Right cardiac atrium (tissue), 5 donors: ENCODE measurements around the gene CCDC12. TPM values are rescaled to one million over a fixed set of nuclear protein-coding genes. Genes with fewer than 3 reads are reported as not detected.

Experiments used
- ATAC-seq, 2 donors: fragments of 200-7000 bp; cut with Tn5 transposase; one replicate each; pipeline versions ENCODE4 v1.8.0 to v1.9.1; 2020; ENCODE audit warnings: moderate library complexity in 2 of 2, mild to moderate bottlenecking in 1 of 2
- DNase-seq, 3 donors: peaks; one replicate each; pipeline ENCODE4 v3.0.0-alpha.2; 2020
- H3K27ac ChIP-seq: one replicate; pipeline ENCODE4 v1.5.1; 2013; ENCODE audit warnings: mild to moderate bottlenecking, low read length, control low read depth, moderate library complexity
- H3K27me3 ChIP-seq: one replicate; pipeline ENCODE4 v1.6.1; 2013; ENCODE audit not compliant: control insufficient read depth, insufficient read depth
- H3K4me1 ChIP-seq: one replicate; pipeline ENCODE4 v1.6.1; 2013; ENCODE audit warnings: low read length; ENCODE audit not compliant: control insufficient read depth, insufficient read depth
- H3K4me3 ChIP-seq: one replicate; pipeline ENCODE4 v1.5.1; 2013; ENCODE audit warnings: low read length, control low read depth
- H3K9me3 ChIP-seq: one replicate; pipeline ENCODE4 v1.6.1; 2013; ENCODE audit warnings: low read length; ENCODE audit not compliant: control insufficient read depth
- WGBS: extraction: QIAGEN DNeasy Blood & Tissue Kit; methylation state at CpG from one replicate; pipeline ENCODE4 v1.1.7; 2013; 5-methylcytosine and 5-hydroxymethylcytosine counted together
- intact Hi-C, 4 donors: fragments of 100-400 bp; cut with DNase I; formaldehyde crosslinking; loops; one replicate each; pipeline versions ENCODE4 v1.11.0 to v1.14.0; 2022 to 2023
- polyA plus RNA-seq: library from polyadenylated mRNA; stranded (reverse); fragments of 200-250 nt; gene quantifications from one replicate; pipeline ENCODE4 v1.2.3, GENCODE V29; 2013
- total RNA-seq, 4 donors: library from RNA; stranded (reverse); fragmentation: NEBNext Ultra II Directional; extraction: Animal tissue kit (Norgen Biotek cat#: 25700); gene quantifications; one replicate each; pipeline ENCODE4 v1.2.1, GENCODE V29; 2021
- donor health status: healthy with polysubstance abuse.
- donor health status: DM: no; HTN: yes; CAD: no.
- donor health status: DM: no; HTN: no; CAD: no.
- donor health status: DM: no; HTN: yes; CAD: no; lungs with severe emphysema.
- donor health status: DM: yes; HTN: yes; CAD: no.

Gene CCDC12
- total and polyA plus RNA-seq, 5 donors: 31.2 to 58.0 (median 36.1) TPM

- Histone ChIP-seq H3K4me3 (no peak overlapping the region), H3K27me3 (no peaks in the 10 kb centered on the region), H3K27ac (no peak overlapping the region), H3K9me3 (no peaks in the 10 kb centered on the region), H3K4me1 (peaks cover 14% of the 10 kb centered on the region)
- DNase-seq: peak; percentile 78 to 94 (median 92)
- ATAC-seq: peak; percentile 20 to 33
- 16% methylated on average over 5 of the region's 5 CpGs for WGBS
- intact Hi-C loops: loop anchor here (2.0 to 5.0 kb wide), 4 partner anchors 28 to 190 kb away; partner anchors contain the start of gene MYL3 (in 1 of the 4)
Observed at GRCh38 chr3:46895204-46895660, 81.3 kb downstream of the CCDC12 start.

GRCh38 chr3:46894256-46894655 lies 82.3 kb downstream of the CCDC12 start:
- WGBS: 90% methylated on average over 6 of the region's 6 CpGs
- H3K9me3 ChIP-seq: no peaks in the 10 kb centered on the region
- no peaks in the 10 kb centered on the region for H3K27me3 ChIP-seq
- H3K27ac ChIP-seq: no peak overlapping the region
- DNase-seq (peak in 2 of 3 donors; percentile 30 to 32), ATAC-seq (no peak)
- peaks cover 14% of the 10 kb centered on the region for H3K4me1 ChIP-seq
- no peak overlapping the region for H3K4me3 ChIP-seq
- intact Hi-C loops: loop anchor here in 3 of 4 donors (2.0 to 5.0 kb wide), 3 partner anchors 27 to 189 kb away; no protein-coding TSS in a partner anchor

GRCh38 chr3:46893763-46894162 lies 82.8 kb downstream of the CCDC12 start:
- 61% methylated on average over 9 of the region's 9 CpGs for WGBS
- DNase-seq: peak; percentile 15 to 63 (median 48)
- H3K9me3 ChIP-seq: no peaks in the 10 kb centered on the region
- no peaks in the 10 kb centered on the region for H3K27me3 ChIP-seq
- H3K4me3 ChIP-seq: no peak overlapping the region
- ATAC-seq: no peak
- H3K4me1 ChIP-seq: peaks cover 14% of the 10 kb centered on the region
- intact Hi-C loops: loop anchor here in 3 of 4 donors (2.0 to 5.0 kb wide), 3 partner anchors 27 to 189 kb away; no protein-coding TSS in a partner anchor
- H3K27ac ChIP-seq: no peak overlapping the region

- 48% methylated on average over 6 of the region's 6 CpGs for WGBS
- peaks cover 12% of the 10 kb centered on the region for H3K4me1 ChIP-seq
- no peak overlapping the region for H3K4me3 ChIP-seq
- H3K27me3 ChIP-seq: no peaks in the 10 kb centered on the region
- intact Hi-C loops: loop anchor here in 1 of 4 donors (5.0 kb wide), 1 partner anchor 46 kb away; no protein-coding TSS in a partner anchor
- peak; percentile 43 to 79 (median 76) for DNase-seq
- no peaks in the 10 kb centered on the region for H3K9me3 ChIP-seq
- H3K27ac ChIP-seq: peak overlapping the region; percentile 33
- ATAC-seq: peak; percentile 14 to 25
Observed at GRCh38 chr3:46893146-46893748, 83.3 kb downstream of the CCDC12 start.

- peaks cover 12% of the 10 kb centered on the region for H3K4me1 ChIP-seq
- H3K27me3 ChIP-seq: no peaks in the 10 kb centered on the region
- H3K4me3 ChIP-seq: peak overlapping the region; percentile 25
- DNase-seq (peak; percentile 83 to 95 (median 93)), ATAC-seq (peak; percentile 80 to 82)
- WGBS: 6% methylated on average over 58 of the region's 58 CpGs
- H3K27ac ChIP-seq: peak overlapping the region; percentile 33
- intact Hi-C loops: loop anchor here in 1 of 4 donors (5.0 kb wide), 1 partner anchor 45 kb away; no protein-coding TSS in a partner anchor
- H3K9me3 ChIP-seq: no peaks in the 10 kb centered on the region
Observed at GRCh38 chr3:46892285-46893145, 84.0 kb downstream of the CCDC12 start.

GRCh38 chr3:46891132-46891531 lies 85.4 kb downstream of the CCDC12 start:
- no peaks in the 10 kb centered on the region for H3K27me3 ChIP-seq
- H3K4me1 ChIP-seq: peaks cover 12% of the 10 kb centered on the region
- no peak overlapping the region for H3K27ac ChIP-seq
- intact Hi-C loops: loop anchor here in 1 of 4 donors (5.0 kb wide), 1 partner anchor 44 kb away; no protein-coding TSS in a partner anchor
- H3K4me3 ChIP-seq: no peak overlapping the region
- DNase-seq (peak in 2 of 3 donors; percentile 27 to 32), ATAC-seq (no peak)
- no peaks in the 10 kb centered on the region for H3K9me3 ChIP-seq
- 89% methylated on average over 3 of the region's 3 CpGs for WGBS

GRCh38 chr3:46890132-46890531 lies 86.4 kb downstream of the CCDC12 start:
- DNase-seq: peak in 2 of 3 donors; percentile 25 to 37
- no peak for ATAC-seq
- H3K9me3 ChIP-seq: no peaks in the 10 kb centered on the region
- no peaks in the 10 kb centered on the region for H3K27me3 ChIP-seq
- no peak overlapping the region for H3K4me3 ChIP-seq
- H3K27ac ChIP-seq: no peak overlapping the region
- intact Hi-C loops: loop anchor here in 1 of 4 donors (5.0 kb wide), 1 partner anchor 43 kb away; no protein-coding TSS in a partner anchor
- H3K4me1 ChIP-seq: peaks cover 12% of the 10 kb centered on the region
- WGBS: 95% methylated on average over 1 of the region's 1 CpG

GRCh38 chr3:46889381-46890110 lies 87.0 kb downstream of the CCDC12 start:
- intact Hi-C loops: loop anchor here in 1 of 4 donors (5.0 kb wide), 1 partner anchor 42 kb away; no protein-coding TSS in a partner anchor
- DNase-seq (peak; percentile 51 to 82 (median 78)), ATAC-seq (no peak)
- peaks cover 12% of the 10 kb centered on the region for H3K4me1 ChIP-seq
- H3K4me3 ChIP-seq: no peak overlapping the region
- 52% methylated on average over 6 of the region's 6 CpGs for WGBS
- H3K27ac ChIP-seq: no peak overlapping the region
- H3K9me3 ChIP-seq: no peaks in the 10 kb centered on the region
- H3K27me3 ChIP-seq: no peaks in the 10 kb centered on the region

GRCh38 chr3:46888705-46889104 lies 87.8 kb downstream of the CCDC12 start:
- Histone ChIP-seq H3K27me3 (no peaks in the 10 kb centered on the region), H3K9me3 (no peaks in the 10 kb centered on the region), H3K4me1 (peaks cover 12% of the 10 kb centered on the region), H3K4me3 (no peak overlapping the region), H3K27ac (no peak overlapping the region)
- 48% methylated on average over 13 of the region's 13 CpGs for WGBS
- ATAC-seq (peak in 1 of 2 donors; percentile 5), DNase-seq (peak; percentile 36 to 71 (median 64))
- intact Hi-C loops: no loop called here

- intact Hi-C loops: no loop called here
- ATAC-seq (no peak), DNase-seq (peak in 2 of 3 donors; percentile 3 to 18)
- Histone ChIP-seq H3K9me3 (no peaks in the 10 kb centered on the region), H3K27ac (no peak overlapping the region), H3K27me3 (no peaks in the 10 kb centered on the region), H3K4me1 (peaks cover 12% of the 10 kb centered on the region), H3K4me3 (no peak overlapping the region)
- WGBS: 75% methylated on average over 7 of the region's 7 CpGs
Observed at GRCh38 chr3:46887980-46888494, 88.5 kb downstream of the CCDC12 start.
